HCT116 (cell line): ENCODE data around the gene SOD1. TPM values are rescaled to one million over a fixed set of nuclear protein-coding genes. Genes with fewer than 3 reads are reported as not detected.

ENCODE experiments used
- ATAC-seq: fragments of 200-7000 bp; cut with Tn5 transposase; 2 replicates; pipeline ENCODE4 v1.9.1; 2020; ENCODE audit warnings: mild to moderate bottlenecking, moderate library complexity
- BruUV-seq: library from RNA; stranded (reverse); fragments of 400-500 nt; replicated peaks from 2 replicates; lab custom pipeline; 2021; lab: Mats Ljungman, UMichigan
- CTCF ChIA-PET: fragments of 300-600 bp; sonication (Branson Sonifier 250); formaldehyde crosslinking; loops from one replicate; lab custom pipeline; 2021; ENCODE audit warnings: antibody characterized with exemption; lab: Charles Lee
- POLR2A ChIA-PET: fragments of 300-600, 350-600 bp; sonication (Branson Sonifier 250); formaldehyde crosslinking; loops from one replicate; lab custom pipeline; 2021; ENCODE audit warnings: antibody characterized with exemption; lab: Charles Lee
- RAD21 ChIA-PET, 2 experiments: fragments of 300-600 bp; sonication (Branson Sonifier 250); formaldehyde crosslinking; loops; one replicate each; lab custom pipeline; 2023; ENCODE audit warnings: low total read pairs in 2 of 2; ENCODE audit not compliant: uncharacterized antibody in 2 of 2, unreplicated experiment in 2 of 2, low non-redundant PET in 1 of 2; lab: Charles Lee
- DNase-seq: peaks from one replicate; pipeline ENCODE4 v3.0.0-alpha.2; 2010; ENCODE audit warnings: low read depth, low spot score
- H2AFZ ChIP-seq: fragments of 200-600 bp; shearing (Covaris generic), sonication (generic); 2 replicates; pipeline ENCODE4 v1.6.1; 2017; ENCODE audit warnings: low read depth, mixed run types, mixed read lengths, antibody characterized with exemption, low read length; ENCODE audit not compliant: poor library complexity, severe bottlenecking
- H3K27ac ChIP-seq: 2 replicates; pipeline ENCODE4 v1.5.1; 2012; ENCODE audit warnings: low read depth, low read length
- H3K27me3 ChIP-seq: fragments of 200-600 bp; sonication (generic); 2 replicates; pipeline ENCODE4 v1.6.1; 2016; ENCODE audit warnings: mixed run types, low read length, mixed read lengths; ENCODE audit not compliant: insufficient read depth
- H3K36me3 ChIP-seq, 2 experiments: fragments of 200-500 bp in 1 of 2; fragments of 200-600 bp in 1 of 2; sonication (Bioruptor generic) in 1 of 2; sonication (generic) in 1 of 2; 2 replicates each; pipeline versions ENCODE4 v1.5.1 to v1.6.1; 2014 to 2016; ENCODE audit warnings: low read length in 2 of 2, inconsistent platforms in 1 of 2, mixed read lengths in 1 of 2, mixed run types in 1 of 2; ENCODE audit not compliant: insufficient read depth in 2 of 2, control insufficient read depth in 1 of 2
- H3K4me1 ChIP-seq, 2 experiments: fragments of 200-600 bp in 1 of 2; sonication (generic) in 1 of 2; 2 replicates each; pipeline versions ENCODE4 v1.5.1 to v1.6.1; 2012 to 2017; ENCODE audit warnings: low read length in 2 of 2, inconsistent platforms in 1 of 2, mild to moderate bottlenecking in 1 of 2, mixed read lengths in 1 of 2, mixed run types in 1 of 2, moderate library complexity in 1 of 2; ENCODE audit not compliant: insufficient read depth in 2 of 2, control insufficient read depth in 1 of 2
- H3K4me2 ChIP-seq: fragments of 200-600 bp; sonication (generic); 2 replicates; pipeline ENCODE4 v1.6.1; 2017; ENCODE audit warnings: mixed run types, low read length, mixed read lengths
- H3K4me3 ChIP-seq, 2 experiments: fragments of 200-600 bp in 1 of 2; sonication (generic) in 1 of 2; replicated peaks in 1 of 2; 2 replicates each; pipeline ENCODE4 v1.5.1; 2011 to 2016; ENCODE audit warnings: low read length in 2 of 2, control low read depth in 1 of 2, low read depth in 1 of 2, mild to moderate bottlenecking in 1 of 2, mixed read lengths in 1 of 2, mixed run types in 1 of 2
- H3K79me2 ChIP-seq: fragments of 200-600 bp; sonication (generic); 2 replicates; pipeline ENCODE4 v1.6.1; 2017; ENCODE audit warnings: mild to moderate bottlenecking, mixed run types, low read length, moderate library complexity, mixed read lengths; ENCODE audit not compliant: insufficient read depth
- H3K9ac ChIP-seq: fragments of 200-600 bp; sonication (generic); 2 replicates; pipeline ENCODE4 v1.6.1; 2016; ENCODE audit warnings: low read length, mixed read lengths
- H3K9me2 ChIP-seq: fragments of 200-600 bp; sonication (generic), shearing (Covaris generic); 2 replicates; pipeline ENCODE4 v1.6.1; 2017; ENCODE audit warnings: mixed run types, mild to moderate bottlenecking, moderate library complexity; ENCODE audit not compliant: insufficient read depth
- H3K9me3 ChIP-seq, 2 experiments: fragments of 200-500 bp in 1 of 2; fragments of 200-600 bp in 1 of 2; sonication (Bioruptor generic) in 1 of 2; sonication (generic) in 1 of 2; 2 replicates each; pipeline ENCODE4 v1.6.1; 2014 to 2017; ENCODE audit warnings: low read length in 2 of 2, mixed read lengths in 2 of 2, inconsistent platforms in 1 of 2, low read depth in 1 of 2, mild to moderate bottlenecking in 1 of 2, mixed run types in 1 of 2, moderate library complexity in 1 of 2; ENCODE audit not compliant: control insufficient read depth in 1 of 2, insufficient read depth in 1 of 2
- H4K20me1 ChIP-seq: fragments of 200-600 bp; sonication (generic), shearing (Covaris generic); 2 replicates; pipeline ENCODE4 v1.6.1; 2017; ENCODE audit warnings: mixed run types, mild to moderate bottlenecking, moderate library complexity; ENCODE audit not compliant: insufficient read depth
- CBX3 ChIP-seq: IDR thresholded peaks from 2 replicates; pipeline ENCODE4 v1.6.1; 2012; ENCODE audit warnings: low read depth
- EZH2phosphoT487 ChIP-seq: fragments of 200-600 bp; IDR thresholded peaks from 2 replicates; pipeline ENCODE4 v1.6.1; 2018; ENCODE audit warnings: antibody characterized with exemption, borderline replicate concordance
- FOSL1 ChIP-seq: IDR thresholded peaks from 2 replicates; pipeline ENCODE4 v1.6.1; 2012; ENCODE audit warnings: low read depth
- JUND ChIP-seq: IDR thresholded peaks from 2 replicates; pipeline ENCODE4 v1.6.1; 2012
- POLR2A ChIP-seq: IDR thresholded peaks from 2 replicates; pipeline ENCODE4 v1.7.0; 2011; ENCODE audit warnings: borderline replicate concordance; ENCODE audit not compliant: insufficient read depth, insufficient read length; ENCODE audit errors: extremely low read depth
- RAD21 ChIP-seq: IDR thresholded peaks from 2 replicates; pipeline ENCODE4 v1.6.1; 2012; ENCODE audit warnings: low read depth, mild to moderate bottlenecking
- SIN3A ChIP-seq: IDR thresholded peaks from 2 replicates; pipeline ENCODE4 v1.6.1; 2012; ENCODE audit warnings: low read depth
- YY1 ChIP-seq: IDR thresholded peaks from 2 replicates; pipeline ENCODE4 v1.6.1; 2011; ENCODE audit warnings: low read length, low read depth, moderate library complexity, mild to moderate bottlenecking; ENCODE audit not compliant: insufficient replicate concordance; ENCODE audit errors: extremely low read depth
- intact Hi-C: fragments of 100-400 bp; cut with micrococcal nuclease; formaldehyde crosslinking; loops from 2 replicates; pipeline ENCODE4 v1.10.0; 2022
- total RNA-seq: library from RNA; stranded (reverse); gene quantifications from one replicate; pipeline ENCODE4 v1.2.1, GENCODE V29; 2021; ENCODE audit not compliant: unreplicated experiment
- TF ChIP-seq, protein P1 (sequence below): IDR thresholded peaks from 2 replicates; pipeline ENCODE4 v1.6.1; 2011; ENCODE audit warnings: mild to moderate bottlenecking, low read length, moderate library complexity; ENCODE audit not compliant: insufficient replicate concordance; ENCODE audit errors: extremely low read depth
- TF ChIP-seq, protein P2 (sequence below), 3 experiments: fragments of 200-600 bp in 1 of 3; sonication (generic) in 1 of 3; IDR thresholded peaks in 2 of 3; conservative IDR thresholded peaks in 1 of 3; 2 replicates each; pipeline ENCODE4 v1.5.1; 2012 to 2017; ENCODE audit warnings: low read depth in 2 of 3, low read length in 2 of 3, antibody characterized with exemption in 1 of 3, borderline replicate concordance in 1 of 3, control low read depth in 1 of 3, mild to moderate bottlenecking in 1 of 3, mixed read lengths in 1 of 3, mixed run types in 1 of 3, moderate library complexity in 1 of 3; ENCODE audit not compliant: insufficient read depth in 1 of 3

Gene SOD1
- total RNA-seq, 1 experiment from 2014 or later: 419 TPM

DNA sequence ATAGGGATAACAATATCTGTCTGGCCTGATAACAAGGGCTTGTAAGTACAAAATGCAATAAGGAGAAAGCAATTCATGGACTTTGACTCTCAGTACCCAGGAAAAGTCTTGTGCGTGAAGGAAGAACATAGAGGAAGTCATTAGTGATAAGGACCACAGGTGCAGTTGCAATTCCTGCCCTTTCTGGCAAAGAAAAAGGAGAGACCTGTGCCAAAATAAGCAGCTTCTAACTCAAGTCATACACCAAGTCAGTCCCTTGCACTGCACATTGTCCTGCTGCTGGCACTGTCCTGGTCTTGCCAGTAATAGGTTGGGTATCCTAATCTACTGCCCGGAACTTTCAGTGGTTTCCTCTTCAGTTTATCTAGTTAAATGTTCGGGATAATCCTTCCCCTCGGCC is 14.8 kb upstream of the SOD1 start (continued):
- TF ChIP-seq, protein P1, sequence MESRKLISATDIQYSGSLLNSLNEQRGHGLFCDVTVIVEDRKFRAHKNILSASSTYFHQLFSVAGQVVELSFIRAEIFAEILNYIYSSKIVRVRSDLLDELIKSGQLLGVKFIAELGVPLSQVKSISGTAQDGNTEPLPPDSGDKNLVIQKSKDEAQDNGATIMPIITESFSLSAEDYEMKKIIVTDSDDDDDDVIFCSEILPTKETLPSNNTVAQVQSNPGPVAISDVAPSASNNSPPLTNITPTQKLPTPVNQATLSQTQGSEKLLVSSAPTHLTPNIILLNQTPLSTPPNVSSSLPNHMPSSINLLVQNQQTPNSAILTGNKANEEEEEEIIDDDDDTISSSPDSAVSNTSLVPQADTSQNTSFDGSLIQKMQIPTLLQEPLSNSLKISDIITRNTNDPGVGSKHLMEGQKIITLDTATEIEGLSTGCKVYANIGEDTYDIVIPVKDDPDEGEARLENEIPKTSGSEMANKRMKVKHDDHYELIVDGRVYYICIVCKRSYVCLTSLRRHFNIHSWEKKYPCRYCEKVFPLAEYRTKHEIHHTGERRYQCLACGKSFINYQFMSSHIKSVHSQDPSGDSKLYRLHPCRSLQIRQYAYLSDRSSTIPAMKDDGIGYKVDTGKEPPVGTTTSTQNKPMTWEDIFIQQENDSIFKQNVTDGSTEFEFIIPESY: no peak
- TF ChIP-seq, protein P2, sequence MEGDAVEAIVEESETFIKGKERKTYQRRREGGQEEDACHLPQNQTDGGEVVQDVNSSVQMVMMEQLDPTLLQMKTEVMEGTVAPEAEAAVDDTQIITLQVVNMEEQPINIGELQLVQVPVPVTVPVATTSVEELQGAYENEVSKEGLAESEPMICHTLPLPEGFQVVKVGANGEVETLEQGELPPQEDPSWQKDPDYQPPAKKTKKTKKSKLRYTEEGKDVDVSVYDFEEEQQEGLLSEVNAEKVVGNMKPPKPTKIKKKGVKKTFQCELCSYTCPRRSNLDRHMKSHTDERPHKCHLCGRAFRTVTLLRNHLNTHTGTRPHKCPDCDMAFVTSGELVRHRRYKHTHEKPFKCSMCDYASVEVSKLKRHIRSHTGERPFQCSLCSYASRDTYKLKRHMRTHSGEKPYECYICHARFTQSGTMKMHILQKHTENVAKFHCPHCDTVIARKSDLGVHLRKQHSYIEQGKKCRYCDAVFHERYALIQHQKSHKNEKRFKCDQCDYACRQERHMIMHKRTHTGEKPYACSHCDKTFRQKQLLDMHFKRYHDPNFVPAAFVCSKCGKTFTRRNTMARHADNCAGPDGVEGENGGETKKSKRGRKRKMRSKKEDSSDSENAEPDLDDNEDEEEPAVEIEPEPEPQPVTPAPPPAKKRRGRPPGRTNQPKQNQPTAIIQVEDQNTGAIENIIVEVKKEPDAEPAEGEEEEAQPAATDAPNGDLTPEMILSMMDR (IDR thresholded peaks at IDR 0.05 in 2 of 3, conservative IDR thresholded peaks at IDR 0.05 in 1 of 3; ENCODE audit: borderline replicate concordance in 1 of 3, insufficient read depth in 1 of 3, low read depth in 2 of 3, low read length in 2 of 3): no peak
- TF ChIP-seq POLR2A: no peak
- no peak for TF ChIP-seq YY1
- no peak for TF ChIP-seq FOSL1
- TF ChIP-seq, all 23 proteins: peak for 0

DNA sequence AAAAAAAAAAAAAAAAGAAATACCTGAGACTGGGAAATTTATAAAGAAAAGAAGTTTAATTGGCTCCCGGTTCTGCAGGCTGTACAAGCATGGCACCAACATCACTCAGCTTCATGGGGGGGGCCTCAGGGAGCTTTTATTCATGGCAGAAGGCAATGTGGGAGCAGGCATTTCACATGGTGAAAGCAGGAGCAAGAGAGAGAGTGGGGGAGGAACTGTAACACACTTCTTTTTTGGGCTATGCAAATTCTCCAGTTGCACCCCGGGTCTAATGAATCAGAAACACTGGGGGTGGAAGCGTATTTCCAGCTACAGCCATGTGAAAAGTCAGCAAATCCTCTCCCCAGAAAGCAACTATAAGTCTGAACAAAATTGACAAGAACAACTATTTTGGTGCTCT is 11.8 kb upstream of the SOD1 start:
- POLR2A ChIA-PET: no interaction called here
- no peak for ATAC-seq
- no peak overlapping the region for H3K27ac ChIP-seq
- no peaks in the 10 kb centered on the region for H3K9me2 ChIP-seq
- RAD21 ChIA-PET: no interaction called here
- no peaks in the 10 kb centered on the region for H3K79me2 ChIP-seq
- no peaks in the 10 kb centered on the region for H3K36me3 ChIP-seq
- no peak overlapping the region for H3K4me3 ChIP-seq
- no peak for DNase-seq
- H3K27me3 ChIP-seq: no peaks in the 10 kb centered on the region
- no TSS peak for BruUV-seq
- no peaks in the 10 kb centered on the region for H3K9me3 ChIP-seq
- H4K20me1 ChIP-seq: no peaks in the 10 kb centered on the region
- H2AFZ ChIP-seq: no peak overlapping the region
- CTCF ChIA-PET: no interaction called here
- H3K4me2 ChIP-seq: no peak overlapping the region
- TF ChIP-seq JUND: no peak
- TF ChIP-seq SIN3A: no peak
- TF ChIP-seq CBX3: no peak
- no peak for TF ChIP-seq RAD21
- no peak for TF ChIP-seq EZH2phosphoT487
- TF ChIP-seq, all 23 proteins: peak for 0
- intact Hi-C loops: no loop called here
- no peak overlapping the region for H3K9ac ChIP-seq
- no peaks in the 10 kb centered on the region for H3K4me1 ChIP-seq
